GM12874 (cell line): ENCODE measurements around the gene ZMYND15.

ENCODE experiments used
- CTCF ChIP-seq: IDR thresholded peaks from 2 replicates; pipeline ENCODE4 v1.5.1; 2011; ENCODE audit warnings: low read depth, mild to moderate bottlenecking, control low read depth, low read length, moderate library complexity; ENCODE audit not compliant: insufficient read depth

The ZMYND15 gene

GRCh38 chr17:4786106-4786511 lies 46.5 kb downstream of the ZMYND15 start, which contains the start of gene VMO1:
VMO1 (minus strand) TSS chr17:4786364; CDS start chr17:4786352, 12 bp downstream.
- TF ChIP-seq CTCF: no peak

- no peak for TF ChIP-seq CTCF
Measured at GRCh38 chr17:4786516-4786915, 46.9 kb downstream of the ZMYND15 start.

GRCh38 chr17:4788159-4788806 lies 48.6 kb downstream of the ZMYND15 start:
- TF ChIP-seq CTCF: no peak

GRCh38 chr17:4788807-4789700 lies 49.4 kb downstream of the ZMYND15 start, which contains the start of gene GLTPD2:
GLTPD2 (plus strand) TSS chr17:4788964; CDS start chr17:4789012, 48 bp downstream.
- no peak for TF ChIP-seq CTCF

GRCh38 chr17:4789701-4789950 lies 50.0 kb downstream of the ZMYND15 start:
- TF ChIP-seq CTCF: no peak

- TF ChIP-seq CTCF: peak; percentile 93
Measured at GRCh38 chr17:4789951-4790704, 50.5 kb downstream of the ZMYND15 start.

GRCh38 chr17:4790705-4791088 lies 51.1 kb downstream of the ZMYND15 start:
- no peak for TF ChIP-seq CTCF
